Smooth muscle cell (in vitro differentiated cells): ENCODE results near the gene ADNP. TPM values are rescaled to one million over a fixed set of nuclear protein-coding genes. Genes with fewer than 3 reads are reported as not detected.

ENCODE experiments used
- DNase-seq: peaks from one replicate; lab custom pipeline; 2025; ENCODE audit not compliant: unreplicated experiment; lab: John Stamatoyannopoulos, UW
- H2AFZ ChIP-seq: fragments of 200-600 bp; sonication (generic); 2 replicates; pipeline ENCODE4 v1.6.0; 2016; ENCODE audit warnings: antibody characterized with exemption, low read depth, mild to moderate bottlenecking
- H3F3A ChIP-seq: fragments of 200-600 bp; sonication (generic); 2 replicates; pipeline ENCODE4 v1.6.0; 2017; ENCODE audit warnings: antibody characterized with exemption, low read depth
- H3K27ac ChIP-seq: fragments of 200-600 bp; sonication (generic); 2 replicates; pipeline ENCODE4 v1.5.1; 2016; ENCODE audit warnings: low read depth, mild to moderate bottlenecking
- H3K27me3 ChIP-seq: fragments of 200-600 bp; sonication (generic); 2 replicates; pipeline ENCODE4 v1.6.1; 2016; ENCODE audit warnings: low read depth, mild to moderate bottlenecking
- H3K36me3 ChIP-seq: fragments of 200-600 bp; sonication (generic); 2 replicates; pipeline ENCODE4 v1.5.1; 2016; ENCODE audit warnings: low read depth
- H3K4me1 ChIP-seq: fragments of 200-600 bp; sonication (generic); 2 replicates; pipeline ENCODE4 v1.5.1; 2016; ENCODE audit warnings: low read depth
- H3K4me2 ChIP-seq: fragments of 200-600 bp; sonication (generic); 2 replicates; pipeline ENCODE4 v1.6.0; 2016; ENCODE audit warnings: mild to moderate bottlenecking
- H3K4me3 ChIP-seq: fragments of 200-600 bp; sonication (generic); 2 replicates; pipeline ENCODE4 v1.5.1; 2016; ENCODE audit warnings: mild to moderate bottlenecking
- H3K79me2 ChIP-seq: fragments of 200-600 bp; sonication (generic); 2 replicates; pipeline ENCODE4 v1.6.0; 2016; ENCODE audit warnings: low read depth, mild to moderate bottlenecking
- H3K9ac ChIP-seq: fragments of 200-600 bp; sonication (generic); 2 replicates; pipeline ENCODE4 v1.6.0; 2016; ENCODE audit warnings: low read depth
- H3K9me3 ChIP-seq: fragments of 200-600 bp; sonication (generic); replicated peaks from 2 replicates; pipeline ENCODE4 v1.5.1; 2016; ENCODE audit warnings: low read depth
- H4K20me1 ChIP-seq: fragments of 200-600 bp; sonication (generic); 2 replicates; pipeline ENCODE4 v1.6.0; 2016; ENCODE audit warnings: low read depth
- CTCF ChIP-seq: fragments of 200-600 bp; sonication (generic); IDR thresholded peaks from 2 replicates; pipeline ENCODE4 v1.5.1; 2017; ENCODE audit warnings: borderline replicate concordance, mild to moderate bottlenecking, antibody characterized with exemption; ENCODE audit not compliant: insufficient read depth, poor library complexity, severe bottlenecking
- WGBS: methylation state at CpG from one replicate; pipeline ENCODE4 v1.1.7; 2016; ENCODE audit warnings: low lambda C conversion rate; 5-methylcytosine and 5-hydroxymethylcytosine counted together
- polyA plus RNA-seq: library from polyadenylated mRNA; unstranded; fragments of >200 nt; fragmentation: Nextera tagmentation; extraction: Ambion mirVana; gene quantifications from 2 replicates; pipeline ENCODE4 v1.2.1, GENCODE V29; 2016
- total RNA-seq: library from RNA; depleted of rRNA; stranded (reverse); fragments of >200 nt; gene quantifications from 2 replicates; pipeline ENCODE4 v1.2.3, GENCODE V29; 2014

Gene ADNP
- total and polyA plus RNA-seq, 2 experiments from 2014 or later = 14.2 to 57.4 TPM

GRCh38 chr20:50868509-50869495 lies 62.4 kb downstream of the ADNP start:
- Histone ChIP-seq H2AFZ (no peak overlapping the region), H3K79me2 (no peaks in the 10 kb centered on the region), H3K36me3 (no peaks in the 10 kb centered on the region), H3K4me2 (no peak overlapping the region), H3K27ac (no peak overlapping the region), H3K4me1 (peaks cover 16% of the 10 kb centered on the region), H4K20me1 (no peaks in the 10 kb centered on the region), H3K9ac (no peak overlapping the region), H3K4me3 (no peak overlapping the region), H3F3A (no peaks in the 10 kb centered on the region), H3K9me3 (no peaks in the 10 kb centered on the region), H3K27me3 (no peaks in the 10 kb centered on the region)
- TF ChIP-seq CTCF = no peak
- no peak for DNase-seq
- 93% methylated on average over 11 of the region's 11 CpGs for WGBS

- Histone ChIP-seq H3K9ac (no peak overlapping the region), H3K36me3 (no peaks in the 10 kb centered on the region), H2AFZ (no peak overlapping the region), H3K79me2 (no peaks in the 10 kb centered on the region), H3K4me2 (no peak overlapping the region), H3K27me3 (no peaks in the 10 kb centered on the region), H4K20me1 (no peaks in the 10 kb centered on the region), H3K9me3 (no peaks in the 10 kb centered on the region), H3K4me1 (peaks cover 16% of the 10 kb centered on the region), H3F3A (no peaks in the 10 kb centered on the region), H3K27ac (no peak overlapping the region), H3K4me3 (no peak overlapping the region)
- TF ChIP-seq CTCF = no peak
- WGBS = 92% methylated on average over 6 of the region's 6 CpGs
- no peak for DNase-seq
These were observed 63.4 kb downstream of the ADNP start for GRCh38 chr20:50867805-50868204.

- Histone ChIP-seq H3F3A (no peaks in the 10 kb centered on the region), H3K9ac (no peak overlapping the region), H3K4me3 (no peak overlapping the region), H3K4me2 (no peak overlapping the region), H3K4me1 (peaks cover 16% of the 10 kb centered on the region), H3K9me3 (no peaks in the 10 kb centered on the region), H4K20me1 (no peaks in the 10 kb centered on the region), H3K36me3 (no peaks in the 10 kb centered on the region), H3K27me3 (no peaks in the 10 kb centered on the region), H2AFZ (no peak overlapping the region), H3K27ac (no peak overlapping the region), H3K79me2 (no peaks in the 10 kb centered on the region)
- WGBS = 90% methylated on average over 9 of the region's 9 CpGs
- no peak for TF ChIP-seq CTCF
- DNase-seq = no peak
These were observed 64.4 kb downstream of the ADNP start for GRCh38 chr20:50866831-50867230.
